Measurements from ENCODE around the gene MSL3. TPM values are rescaled to one million over a fixed set of nuclear protein-coding genes. Genes with fewer than 3 reads are reported as not detected.

Gene MSL3
- total and polyA plus RNA-seq, 2 of the 8 experiments (the other 6 are each of a cell fraction or from before 2014, with no cell fraction given) = 10.6 to 12.3 TPM

GRCh38 chrX:11768039-11768438 lies 10.0 kb downstream of the MSL3 start (continued):
- no peak for TF ChIP-seq SAP30 (IDR thresholded peaks at IDR 0.05; ENCODE audit: insufficient read depth, insufficient replicate concordance, low read length)

Measured in H1 (cell line).